Neuronal stem cell (in vitro differentiated cells): ENCODE data around the gene ITGA11.

Experiments used
- DNase-seq: peaks from one replicate; pipeline ENCODE4 v3.0.0-alpha.2; 2013; ENCODE audit warnings: low spot score
- H2AFZ ChIP-seq: one replicate; pipeline ENCODE4 v1.6.1; 2013; ENCODE audit warnings: mild to moderate bottlenecking, low read length, inconsistent platforms
- H2AK5ac ChIP-seq: 2 replicates; pipeline ENCODE4 v1.6.1; 2013; ENCODE audit warnings: low read depth, mild to moderate bottlenecking, inconsistent platforms, low read length, moderate library complexity, mixed read lengths
- H2BK120ac ChIP-seq: 2 replicates; pipeline ENCODE4 v1.6.1; 2013; ENCODE audit warnings: low read depth, mild to moderate bottlenecking, inconsistent platforms, low read length, moderate library complexity, mixed read lengths
- H2BK12ac ChIP-seq: one replicate; pipeline ENCODE4 v1.6.1; 2013; ENCODE audit warnings: low read length, inconsistent platforms
- H2BK15ac ChIP-seq: 2 replicates; pipeline ENCODE4 v1.6.1; 2013; ENCODE audit warnings: mild to moderate bottlenecking, low read length, inconsistent platforms, mixed read lengths
- H2BK5ac ChIP-seq: one replicate; pipeline ENCODE4 v1.6.1; 2013; ENCODE audit warnings: inconsistent platforms, mild to moderate bottlenecking, low read length, moderate library complexity
- H3K14ac ChIP-seq: one replicate; pipeline ENCODE4 v1.6.1; 2013; ENCODE audit warnings: low read length, inconsistent platforms
- H3K18ac ChIP-seq: 2 replicates; pipeline ENCODE4 v1.6.1; 2013; ENCODE audit warnings: low read length, inconsistent platforms
- H3K23ac ChIP-seq: 2 replicates; pipeline ENCODE4 v1.6.1; 2013; ENCODE audit warnings: low read depth, mild to moderate bottlenecking, mixed read lengths, low read length, inconsistent platforms; ENCODE audit not compliant: poor library complexity
- H3K27ac ChIP-seq: replicated peaks from 3 replicates; pipeline ENCODE4 v1.5.1; 2013; ENCODE audit warnings: low read length, inconsistent platforms
- H3K27me3 ChIP-seq, 3 experiments: 2 replicates each; pipeline ENCODE4 v1.6.1; 2013; ENCODE audit warnings: low read length in 3 of 3, mild to moderate bottlenecking in 2 of 3, inconsistent platforms in 1 of 3, low read depth in 1 of 3, mixed read lengths in 1 of 3, moderate library complexity in 1 of 3; ENCODE audit not compliant: control insufficient read depth in 3 of 3, insufficient read depth in 3 of 3
- H3K36me3 ChIP-seq, 2 donors: replicated peaks in 1 of 2; 2 replicates each; pipeline ENCODE4 v1.6.1; 2013; ENCODE audit warnings: low read length in 2 of 2; ENCODE audit not compliant: control insufficient read depth in 2 of 2, insufficient read depth in 2 of 2
- H3K4ac ChIP-seq: 2 replicates; pipeline ENCODE4 v1.6.1; 2013; ENCODE audit warnings: inconsistent platforms, mild to moderate bottlenecking, low read length, moderate library complexity
- H3K4me1 ChIP-seq, 2 donors: 1 replicate in 1 of 2; 2 replicates in 1 of 2; pipeline ENCODE4 v1.6.1; 2013; ENCODE audit warnings: low read length in 2 of 2, low read depth in 1 of 2; ENCODE audit not compliant: control insufficient read depth in 2 of 2, insufficient read depth in 1 of 2
- H3K4me2 ChIP-seq: one replicate; pipeline ENCODE4 v1.6.1; 2013; ENCODE audit warnings: mild to moderate bottlenecking, low read length, inconsistent platforms; ENCODE audit not compliant: insufficient read depth, poor library complexity, severe bottlenecking
- H3K4me3 ChIP-seq, 2 donors: 2 replicates each; pipeline ENCODE4 v1.5.1; 2013; ENCODE audit warnings: low read length in 2 of 2, mild to moderate bottlenecking in 2 of 2, inconsistent platforms in 1 of 2, moderate library complexity in 1 of 2
- H3K79me1 ChIP-seq: one replicate; pipeline ENCODE4 v1.6.1; 2013; ENCODE audit warnings: low read depth, mild to moderate bottlenecking, inconsistent platforms, low read length, moderate library complexity
- H3K9ac ChIP-seq: one replicate; pipeline ENCODE4 v1.6.1; 2013; ENCODE audit warnings: mild to moderate bottlenecking, low read depth, low read length, inconsistent platforms; ENCODE audit not compliant: poor library complexity
- H3K9me3 ChIP-seq, 2 donors: replicated peaks in 1 of 2; 2 replicates each; pipeline versions ENCODE3 to v1.6.1; 2013; ENCODE audit warnings: low read length in 2 of 2, mild to moderate bottlenecking in 2 of 2, inconsistent platforms in 1 of 2, low read depth in 1 of 2, mixed read lengths in 1 of 2, moderate library complexity in 1 of 2; ENCODE audit not compliant: control insufficient read depth in 2 of 2, insufficient read depth in 1 of 2
- H4K8ac ChIP-seq: one replicate; pipeline ENCODE4 v1.6.1; 2013; ENCODE audit warnings: low read depth, mild to moderate bottlenecking, inconsistent platforms, low read length, moderate library complexity
- H4K91ac ChIP-seq: one replicate; pipeline ENCODE4 v1.6.1; 2013; ENCODE audit warnings: low read length, low read depth, mild to moderate bottlenecking, inconsistent platforms; ENCODE audit not compliant: poor library complexity
- WGBS, 2 donors: extraction: QIAGEN DNeasy Blood & Tissue Kit; methylation state at CpG; one replicate each; pipeline ENCODE4 v1.1.7; 2013; ENCODE audit warnings: missing lambda C conversion rate in 2 of 2, mixed read lengths in 1 of 2; ENCODE audit not compliant: insufficient read length in 2 of 2, insufficient replicate concordance in 1 of 2; ENCODE audit errors: extremely low coverage in 2 of 2; 5-methylcytosine and 5-hydroxymethylcytosine counted together

ITGA11 gene

DNA sequence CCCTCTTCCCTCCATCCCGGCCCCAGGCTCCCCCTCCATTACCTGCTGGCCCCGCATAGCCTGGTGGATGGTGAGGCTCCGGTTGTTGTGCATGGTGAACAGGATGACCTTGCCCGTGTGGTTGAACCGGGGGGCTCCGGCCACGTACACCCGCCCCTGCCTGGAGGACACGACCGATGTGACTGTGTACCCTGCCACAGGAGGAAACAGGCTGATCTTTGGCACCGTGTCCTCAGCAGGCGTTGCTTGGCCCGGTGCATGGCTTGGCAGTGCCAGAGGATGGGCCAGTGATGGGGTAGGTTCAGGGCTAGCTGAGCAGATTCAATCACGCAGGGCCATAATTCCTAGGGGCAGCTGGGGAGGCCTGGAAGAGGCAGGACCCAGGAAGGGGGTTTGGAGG lies 96.3 kb downstream of the ITGA11 start:
- H2BK15ac ChIP-seq = peak overlapping the region; percentile 32

GRCh38 chr15:68335251-68335650 lies 96.7 kb downstream of the ITGA11 start:
- Histone ChIP-seq H3K4me1 (peaks cover 8 to 12% of the 10 kb centered on the region in 2 donors), H3K27ac (no peak overlapping the region)
- WGBS, 2 donors = no CpG with 5 or more reads among the region's 1 CpG

More for the DNA sequence above, 96.3 kb downstream of the ITGA11 start:
- Histone ChIP-seq H3K14ac (no peak overlapping the region), H3K9me3 (no peaks in the 10 kb centered on the region), H2BK5ac (no peak overlapping the region), H3K27ac (no peak overlapping the region), H4K8ac (no peak overlapping the region), H3K18ac (peak overlapping the region; percentile 82), H3K27me3 (peaks cover 0 to 23% (median 0%) of the 10 kb centered on the region in 3 experiments), H2AFZ (no peak overlapping the region), H2BK120ac (no peak overlapping the region), H3K36me3 (no peaks in the 10 kb centered on the region), H2BK12ac (peak overlapping the region; percentile 42), H3K9ac (no peak overlapping the region), H3K4ac (no peak overlapping the region), H3K79me1 (no peaks in the 10 kb centered on the region), H4K91ac (no peak overlapping the region), H3K23ac (peak overlapping the region; percentile 85), H3K4me3 (no peak overlapping the region), H3K4me1 (peaks cover 5 to 10% of the 10 kb centered on the region in 2 donors), H3K4me2 (no peak overlapping the region), H2AK5ac (peak overlapping the region; percentile 97)
- DNase-seq = no peak
- no CpG with 5 or more reads among the region's 14 CpGs for WGBS, 2 donors

GRCh38 chr15:68334661-68335124 lies 97.3 kb downstream of the ITGA11 start:
- no peak overlapping the region for H2BK15ac ChIP-seq
- DNase-seq = no peak
- no peak overlapping the region for H2BK120ac ChIP-seq
- H3K14ac ChIP-seq = no peak overlapping the region
- H3K27me3 ChIP-seq = peaks cover 0 to 25% (median 1%) of the 10 kb centered on the region in 3 experiments
- no peak overlapping the region for H3K23ac ChIP-seq
- H3K9ac ChIP-seq = no peak overlapping the region
- no peak overlapping the region for H3K4me2 ChIP-seq
- H3K4me1 ChIP-seq = peaks cover 8 to 14% of the 10 kb centered on the region in 2 donors
- H4K8ac ChIP-seq = no peak overlapping the region
- H2BK5ac ChIP-seq = no peak overlapping the region
- peak overlapping the region; percentile 40 for H2AK5ac ChIP-seq
- H2AFZ ChIP-seq = no peak overlapping the region
- H3K4me3 ChIP-seq = no peak overlapping the region
- H3K36me3 ChIP-seq = no peaks in the 10 kb centered on the region
- no peaks in the 10 kb centered on the region for H3K9me3 ChIP-seq
- no peak overlapping the region for H3K4ac ChIP-seq
- H3K18ac ChIP-seq = peak overlapping the region; percentile 11
- no peaks in the 10 kb centered on the region for H3K79me1 ChIP-seq
- H4K91ac ChIP-seq = no peak overlapping the region
- H2BK12ac ChIP-seq = no peak overlapping the region
- H3K27ac ChIP-seq = no peak overlapping the region
- WGBS, 2 donors = no CpG with 5 or more reads among the region's 9 CpGs

More at GRCh38 chr15:68335251-68335650, 96.7 kb downstream of the ITGA11 start:
- Histone ChIP-seq H3K14ac (no peak overlapping the region), H3K9me3 (no peaks in the 10 kb centered on the region), H3K27me3 (peaks cover 0 to 23% (median 0%) of the 10 kb centered on the region in 3 experiments), H2AFZ (no peak overlapping the region), H3K4me2 (no peak overlapping the region), H2AK5ac (peak overlapping the region; percentile 97), H3K23ac (no peak overlapping the region), H2BK5ac (no peak overlapping the region), H4K91ac (no peak overlapping the region), H2BK120ac (no peak overlapping the region), H3K4me3 (no peak overlapping the region), H3K79me1 (no peaks in the 10 kb centered on the region), H3K4ac (no peak overlapping the region), H3K9ac (no peak overlapping the region), H2BK12ac (no peak overlapping the region), H3K18ac (peak overlapping the region; percentile 82), H3K36me3 (no peaks in the 10 kb centered on the region), H4K8ac (no peak overlapping the region), H2BK15ac (peak overlapping the region; percentile 32)
- no peak for DNase-seq

- H2BK5ac ChIP-seq = no peak overlapping the region
- H3K4me3 ChIP-seq = no peak overlapping the region
- no peak overlapping the region for H3K4ac ChIP-seq
- no peaks in the 10 kb centered on the region for H3K79me1 ChIP-seq
- no peak for DNase-seq
- no peak overlapping the region for H3K14ac ChIP-seq
- no peaks in the 10 kb centered on the region for H3K36me3 ChIP-seq
- no peak overlapping the region for H3K9ac ChIP-seq
- H3K27ac ChIP-seq = no peak overlapping the region
- H2AFZ ChIP-seq = no peak overlapping the region
- H3K4me1 ChIP-seq = peaks cover 8 to 15% of the 10 kb centered on the region in 2 donors
- H3K18ac ChIP-seq = no peak overlapping the region
- no peaks in the 10 kb centered on the region for H3K9me3 ChIP-seq
- H2BK12ac ChIP-seq = no peak overlapping the region
- peak overlapping the region; percentile 11 for H2BK15ac ChIP-seq
- no CpG with 5 or more reads among the region's 8 CpGs for WGBS, 2 donors
- no peak overlapping the region for H2AK5ac ChIP-seq
- peak overlapping the region; percentile 12 for H2BK120ac ChIP-seq
- H3K27me3 ChIP-seq = peaks cover 0 to 29% (median 2%) of the 10 kb centered on the region in 3 experiments
- no peak overlapping the region for H4K91ac ChIP-seq
- no peak overlapping the region for H3K4me2 ChIP-seq
- no peak overlapping the region for H4K8ac ChIP-seq
- peak overlapping the region; percentile 16 for H3K23ac ChIP-seq
Measured at GRCh38 chr15:68333775-68334470, 98.0 kb downstream of the ITGA11 start.
